ENCODE results near the gene STMN1.

The STMN1 gene

DNA sequence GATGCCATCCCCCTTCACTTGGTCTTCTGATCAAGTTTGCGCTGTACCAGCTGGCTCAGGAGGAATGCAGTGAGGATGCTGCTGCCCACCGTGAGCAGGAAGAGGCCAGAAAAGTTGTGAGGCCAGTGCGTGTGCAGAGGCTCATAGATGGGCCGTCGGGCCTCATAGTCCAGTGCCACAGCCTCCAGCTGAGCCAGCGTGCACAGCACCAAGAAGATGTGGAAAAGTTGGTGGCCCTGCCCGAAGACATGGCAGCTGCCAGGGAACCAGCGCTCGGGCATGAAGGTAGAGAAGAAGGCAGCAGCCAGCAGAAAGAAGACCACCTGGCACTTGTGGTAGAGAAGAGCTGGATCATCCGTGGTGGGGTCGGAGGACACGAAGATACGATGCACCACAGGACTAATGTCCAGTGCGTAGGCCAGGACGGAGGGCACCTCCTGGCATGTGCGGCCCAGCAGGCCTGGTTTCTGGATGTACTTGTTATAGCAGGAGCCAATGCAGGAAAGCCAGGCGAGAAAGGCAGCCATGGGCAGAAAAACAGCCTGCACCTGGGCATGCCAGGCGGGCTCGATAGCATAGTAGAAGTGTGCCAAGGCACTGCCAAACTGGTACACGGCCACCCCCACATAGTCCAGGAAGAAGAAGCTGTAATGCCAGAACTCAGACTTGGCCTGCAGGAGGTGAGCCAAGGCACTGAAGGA lies 43.3 kb downstream of the STMN1 start:
- Histone ChIP-seq H2BK15ac (ENCODE audit: low read depth, poor library complexity, severe bottlenecking) (no peak overlapping the region), H2BK120ac (ENCODE audit: low read depth, low read length) (no peak overlapping the region), H4K8ac (ENCODE audit: low read length) (no peak overlapping the region), H3K4me3 (ENCODE audit: insufficient read depth in 1 of 2, low read depth in 1 of 2, low read length in 2 of 2) (no peak overlapping the region), H3K27me3 (ENCODE audit: control insufficient read depth in 1 of 2, insufficient read depth in 1 of 2, low read length in 2 of 2) (no peaks in the 10 kb centered on the region), H3K27ac (ENCODE audit: low read length, poor library complexity, severe bottlenecking) (no peak overlapping the region), H3K4me1 (ENCODE audit: control insufficient read depth, insufficient read depth, low read depth, low read length) (peaks cover 22% of the 10 kb centered on the region), H2BK5ac (ENCODE audit: low read depth, low read length, poor library complexity, severe bottlenecking) (no peak overlapping the region), H3K18ac (ENCODE audit: low read depth in 1 of 2, low read length in 2 of 2) (no peak overlapping the region), H3K4ac (ENCODE audit: low read depth in 1 of 2, low read length in 2 of 2) (no peak overlapping the region), H3K9ac (ENCODE audit: low read length) (no peak overlapping the region), H2BK12ac (ENCODE audit: low read length in 2 of 2) (no peak overlapping the region), H2AFZ (ENCODE audit: low read depth, low read length) (no peak overlapping the region), H3K23ac (ENCODE audit: low read length in 2 of 2) (no peak overlapping the region), H3K4me2 (ENCODE audit: low read length, poor library complexity, severe bottlenecking) (no peak overlapping the region), H3K14ac (ENCODE audit: low read length in 2 of 2) (no peak overlapping the region), H3K79me1 (replicated peaks; ENCODE audit: low read length, poor library complexity, severe bottlenecking) (peaks cover 7% of the 10 kb centered on the region), H4K91ac (ENCODE audit: low read length) (no peak overlapping the region), H3K36me3 (ENCODE audit: control insufficient read depth in 1 of 2, insufficient read depth in 2 of 2, low read depth in 1 of 2, low read length in 2 of 2) (peaks cover 23 to 25% of the 10 kb centered on the region in 2 experiments), H3K9me3 (ENCODE audit: control insufficient read depth, low read length) (no peaks in the 10 kb centered on the region), H2AK5ac (ENCODE audit: low read length, severe bottlenecking) (no peak overlapping the region)
- DNase-seq, result no peak
- 97% methylated on average over 20 of the region's 20 CpGs for WGBS

DNA sequence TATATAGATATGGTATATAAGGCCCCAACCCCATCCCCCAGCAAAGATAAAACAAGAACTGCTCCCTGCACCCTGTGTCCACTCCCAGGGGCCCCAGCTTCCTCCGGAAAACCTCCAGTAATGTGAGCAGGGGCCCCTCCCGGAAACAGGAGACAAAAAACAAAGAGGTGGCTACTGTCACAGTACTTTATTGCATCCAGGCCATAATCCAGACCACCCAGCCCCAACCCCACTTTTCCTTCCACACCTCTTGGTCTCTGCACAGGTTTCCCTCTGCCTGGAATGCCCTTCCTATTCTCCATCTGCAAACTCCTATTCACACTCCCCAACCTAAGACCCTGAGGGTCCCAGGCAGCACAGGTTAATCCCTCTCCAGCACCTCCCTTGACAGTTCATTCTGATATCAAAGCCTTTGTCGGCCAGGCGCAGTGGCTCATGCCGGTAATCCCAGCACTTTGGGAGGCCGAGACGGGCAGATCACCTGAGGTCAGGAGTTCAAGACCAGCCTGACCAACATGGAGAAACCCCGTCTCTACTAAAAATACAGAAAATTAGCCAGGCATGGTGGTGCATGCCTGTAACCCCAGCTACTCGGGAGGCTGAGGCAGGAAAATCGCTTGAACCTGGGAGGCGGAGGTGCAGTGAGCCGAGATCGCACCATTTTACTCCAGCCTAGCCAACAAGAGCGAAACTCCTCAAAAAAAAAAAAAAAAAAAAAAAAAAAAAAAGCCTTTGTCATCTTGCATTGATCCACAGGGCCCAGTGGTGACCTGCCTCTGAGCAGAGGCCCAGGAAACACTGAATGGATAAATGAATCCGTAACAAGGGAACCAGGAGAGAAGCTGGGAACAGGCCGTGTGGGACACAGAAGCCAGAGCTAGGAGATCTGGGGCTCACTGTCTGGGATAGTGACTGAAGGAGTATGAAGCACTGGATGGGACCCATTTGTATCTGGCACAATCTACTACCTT lies 44.6 kb downstream of the STMN1 start:
- H3K4ac ChIP-seq (ENCODE audit: low read depth in 1 of 2, low read length in 2 of 2), result no peak overlapping the region
- H3K79me1 ChIP-seq (replicated peaks; ENCODE audit: low read length, poor library complexity, severe bottlenecking), result peaks cover 7% of the 10 kb centered on the region
- H3K23ac ChIP-seq (ENCODE audit: low read length in 2 of 2), result no peak overlapping the region
- H2BK12ac ChIP-seq (ENCODE audit: low read length in 2 of 2), result no peak overlapping the region
- no peaks in the 10 kb centered on the region for H3K27me3 ChIP-seq (ENCODE audit: control insufficient read depth in 1 of 2, insufficient read depth in 1 of 2, low read length in 2 of 2)
- peaks cover 14% of the 10 kb centered on the region for H3K4me1 ChIP-seq (ENCODE audit: control insufficient read depth, insufficient read depth, low read depth, low read length)
- no peak overlapping the region for H3K4me2 ChIP-seq (ENCODE audit: low read length, poor library complexity, severe bottlenecking)
- H2BK15ac ChIP-seq (ENCODE audit: low read depth, poor library complexity, severe bottlenecking), result no peak overlapping the region
- no peak overlapping the region for H4K8ac ChIP-seq (ENCODE audit: low read length)
- WGBS, result 69% methylated on average over 15 of the region's 16 CpGs
- H3K14ac ChIP-seq (ENCODE audit: low read length in 2 of 2), result no peak overlapping the region
- no peak overlapping the region for H2BK5ac ChIP-seq (ENCODE audit: low read depth, low read length, poor library complexity, severe bottlenecking)
- H3K27ac ChIP-seq (ENCODE audit: low read length, poor library complexity, severe bottlenecking), result no peak overlapping the region
- H3K4me3 ChIP-seq (ENCODE audit: insufficient read depth in 1 of 2, low read depth in 1 of 2, low read length in 2 of 2), result no peak overlapping the region
- no peak overlapping the region for H2AFZ ChIP-seq (ENCODE audit: low read depth, low read length)
- H3K36me3 ChIP-seq (ENCODE audit: control insufficient read depth in 1 of 2, insufficient read depth in 2 of 2, low read depth in 1 of 2, low read length in 2 of 2), result peaks cover 21 to 23% of the 10 kb centered on the region in 2 experiments
- peak overlapping the region; percentile 90 for H4K91ac ChIP-seq (ENCODE audit: low read length)
- H3K9me3 ChIP-seq (ENCODE audit: control insufficient read depth, low read length), result no peaks in the 10 kb centered on the region
- peak overlapping the region; percentile 44 for H2AK5ac ChIP-seq (ENCODE audit: low read length, severe bottlenecking)
- H3K9ac ChIP-seq (ENCODE audit: low read length), result no peak overlapping the region
- peak overlapping the region; percentile 64 for H2BK120ac ChIP-seq (ENCODE audit: low read depth, low read length)
- no peak for DNase-seq
- H3K18ac ChIP-seq (ENCODE audit: low read depth in 1 of 2, low read length in 2 of 2), result peak overlapping the region in 1 of 2 experiments; percentile 29

DNA sequence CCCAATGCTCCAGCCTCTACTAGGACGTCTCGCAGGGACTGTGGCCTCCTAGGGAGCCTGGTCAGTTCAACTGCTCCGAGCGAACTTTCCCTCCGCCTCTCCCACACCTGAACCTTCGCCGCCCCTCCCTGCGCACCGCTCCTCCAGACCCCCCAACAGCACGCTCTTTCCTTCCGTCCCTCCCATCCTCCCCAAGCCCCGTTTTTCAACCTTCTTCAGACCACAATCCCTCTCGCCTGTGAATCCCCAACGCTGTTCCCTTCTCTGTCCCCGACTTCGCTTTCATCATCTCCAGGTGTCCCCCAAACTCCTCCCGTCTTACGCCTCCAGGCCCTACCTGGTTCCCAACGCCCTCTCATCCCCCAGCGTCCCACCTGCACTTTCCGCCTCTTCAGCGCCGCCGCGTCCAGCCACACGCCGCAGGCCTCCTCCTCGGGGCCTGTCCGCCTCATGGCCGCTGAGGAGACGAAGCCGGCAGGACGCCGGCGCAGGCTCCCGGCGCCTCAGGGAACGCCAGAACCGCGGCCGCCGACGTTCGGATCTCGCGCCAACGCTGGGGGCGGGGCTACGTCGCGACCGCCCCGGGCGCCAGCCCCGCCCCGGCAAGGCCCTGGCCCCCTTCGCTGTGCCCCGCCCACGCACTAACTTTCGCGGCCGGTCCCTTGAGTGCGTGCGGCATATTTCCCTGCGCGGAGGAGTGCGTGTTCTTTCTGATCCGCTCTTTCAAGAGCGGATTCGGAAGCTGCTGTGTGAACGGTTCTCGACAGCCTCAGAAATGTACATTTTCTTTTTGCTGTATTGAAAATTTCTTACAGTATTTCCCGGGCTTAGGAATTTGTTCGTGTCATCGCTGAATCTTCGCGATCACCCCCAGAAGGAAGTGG lies 47.1 kb downstream of the STMN1 start, which contains the start of gene AUNIP:
TSS of gene AUNIP (minus strand) at position 552 of the 884 bp plus-strand sequence. CDS start at position 452, 100 bp downstream.
- Histone ChIP-seq H3K4me2 (ENCODE audit: low read length, poor library complexity, severe bottlenecking) (peak within 1 kb of the TSS; percentile 93), H3K4ac (ENCODE audit: low read depth in 1 of 2, low read length in 2 of 2) (peak within 1 kb of the TSS in 1 of 2 experiments; percentile 44), H3K9ac (ENCODE audit: low read length) (peak within 1 kb of the TSS; percentile 97), H2AFZ (ENCODE audit: low read depth, low read length) (peak within 1 kb of the TSS; percentile 85), H4K8ac (ENCODE audit: low read length) (no peak within 1 kb of the TSS), H3K36me3 (ENCODE audit: control insufficient read depth in 1 of 2, insufficient read depth in 2 of 2, low read depth in 1 of 2, low read length in 2 of 2) (peaks cover 20 to 21% of the 10 kb centered on the region in 2 experiments), H2BK5ac (ENCODE audit: low read depth, low read length, poor library complexity, severe bottlenecking) (peak within 1 kb of the TSS; percentile 60), H3K79me1 (replicated peaks; ENCODE audit: low read length, poor library complexity, severe bottlenecking) (peaks cover 7% of the 10 kb centered on the region), H2BK120ac (ENCODE audit: low read depth, low read length) (no peak within 1 kb of the TSS), H2BK12ac (ENCODE audit: low read length in 2 of 2) (no peak within 1 kb of the TSS), H3K23ac (ENCODE audit: low read length in 2 of 2) (peak within 1 kb of the TSS in 1 of 2 experiments; percentile 96), H2BK15ac (ENCODE audit: low read depth, poor library complexity, severe bottlenecking) (no peak within 1 kb of the TSS), H3K14ac (ENCODE audit: low read length in 2 of 2) (peak within 1 kb of the TSS in 1 of 2 experiments; percentile 44), H3K27me3 (ENCODE audit: control insufficient read depth in 1 of 2, insufficient read depth in 1 of 2, low read length in 2 of 2) (no peaks in the 10 kb centered on the region), H2AK5ac (ENCODE audit: low read length, severe bottlenecking) (no peak within 1 kb of the TSS), H3K18ac (ENCODE audit: low read depth in 1 of 2, low read length in 2 of 2) (peak within 1 kb of the TSS in 1 of 2 experiments; percentile 63), H3K4me3 (ENCODE audit: insufficient read depth in 1 of 2, low read depth in 1 of 2, low read length in 2 of 2) (peak within 1 kb of the TSS; percentile 73 to 89), H3K27ac (ENCODE audit: low read length, poor library complexity, severe bottlenecking) (peak within 1 kb of the TSS; percentile 71), H3K4me1 (ENCODE audit: control insufficient read depth, insufficient read depth, low read depth, low read length) (peaks cover 10% of the 10 kb centered on the region), H3K9me3 (ENCODE audit: control insufficient read depth, low read length) (no peaks in the 10 kb centered on the region), H4K91ac (ENCODE audit: low read length) (no peak within 1 kb of the TSS)
- under 1% methylated on average over 77 of the region's 77 CpGs for WGBS
- peak; percentile 91 for DNase-seq

Data from mesenchymal stem cell (in vitro differentiated cells and primary cell).